Neuron (in vitro differentiated cells): ENCODE data around the gene CDRT15.
"Not testable (repeated sequence)": the region's sequence is repeated elsewhere in the genome, so short reads cannot be mapped to it uniquely, and the experiment has no call there.

Source experiments
- H2AFZ ChIP-seq: one replicate; pipeline ENCODE4 v1.6.1; 2013; ENCODE audit warnings: low read depth, mild to moderate bottlenecking, inconsistent platforms, low read length, moderate library complexity
- H3K27me3 ChIP-seq: one replicate; pipeline ENCODE4 v1.6.1; 2013; ENCODE audit warnings: low read length; ENCODE audit not compliant: insufficient read depth
- H3K36me3 ChIP-seq: one replicate; pipeline ENCODE4 v1.6.1; 2013; ENCODE audit warnings: low read length; ENCODE audit not compliant: insufficient read depth
- H3K4me1 ChIP-seq: one replicate; pipeline ENCODE4 v1.6.1; 2013; ENCODE audit warnings: low read length; ENCODE audit not compliant: insufficient read depth
- H3K4me3 ChIP-seq: 2 replicates; pipeline ENCODE4 v1.5.1; 2013; ENCODE audit warnings: mild to moderate bottlenecking, low read length, moderate library complexity
- H3K9me3 ChIP-seq: one replicate; pipeline ENCODE4 v1.6.1; 2013; ENCODE audit warnings: low read length

Gene CDRT15

GRCh38 chr17:14236762-14237161 is at the start of gene CDRT15:
Gene CDRT15, minus strand, starts transcription at chr17:14236862. Its CDS starts 29 bp downstream, at chr17:14236833.
- not testable (repeated sequence) for H2AFZ ChIP-seq, H3K9me3 ChIP-seq, H3K36me3 ChIP-seq, H3K27me3 ChIP-seq, H3K4me1 ChIP-seq, H3K4me3 ChIP-seq

- H3K36me3 ChIP-seq, result no peaks in the 10 kb centered on the region
- H3K4me3 ChIP-seq, result no peak overlapping the region
- no peaks in the 10 kb centered on the region for H3K27me3 ChIP-seq
- H3K4me1 ChIP-seq, result no peaks in the 10 kb centered on the region
- H2AFZ ChIP-seq, result no peak overlapping the region
- peaks cover 3% of the 10 kb centered on the region for H3K9me3 ChIP-seq
Measured at GRCh38 chr17:14282726-14283125, 46.1 kb upstream of the CDRT15 start.

GRCh38 chr17:14281530-14281929 is 44.9 kb upstream of the CDRT15 start:
- Histone ChIP-seq H3K36me3 (no peaks in the 10 kb centered on the region), H3K9me3 (peaks cover 3% of the 10 kb centered on the region)

GRCh38 chr17:14276535-14277250 is 40.0 kb upstream of the CDRT15 start:
- no peak overlapping the region for H3K4me3 ChIP-seq

More at GRCh38 chr17:14281530-14281929, 44.9 kb upstream of the CDRT15 start:
- Histone ChIP-seq H3K27me3 (no peaks in the 10 kb centered on the region), H3K4me3 (no peak overlapping the region), H2AFZ (no peak overlapping the region), H3K4me1 (no peaks in the 10 kb centered on the region)

GRCh38 chr17:14270508-14270907 is 33.8 kb upstream of the CDRT15 start:
- Histone ChIP-seq H2AFZ (no peak overlapping the region), H3K4me1 (no peaks in the 10 kb centered on the region), H3K4me3 (no peak overlapping the region), H3K36me3 (no peaks in the 10 kb centered on the region), H3K27me3 (no peaks in the 10 kb centered on the region), H3K9me3 (no peaks in the 10 kb centered on the region)

More at GRCh38 chr17:14276535-14277250, 40.0 kb upstream of the CDRT15 start:
- H2AFZ ChIP-seq, result no peak overlapping the region
- H3K4me1 ChIP-seq, result no peaks in the 10 kb centered on the region
- no peaks in the 10 kb centered on the region for H3K9me3 ChIP-seq
- H3K27me3 ChIP-seq, result no peaks in the 10 kb centered on the region
- no peaks in the 10 kb centered on the region for H3K36me3 ChIP-seq

- Histone ChIP-seq H2AFZ (no peak overlapping the region), H3K36me3 (no peaks in the 10 kb centered on the region), H3K4me1 (no peaks in the 10 kb centered on the region), H3K27me3 (no peaks in the 10 kb centered on the region), H3K9me3 (no peaks in the 10 kb centered on the region), H3K4me3 (no peak overlapping the region)
Measured at GRCh38 chr17:14269473-14269872, 32.8 kb upstream of the CDRT15 start.

- Histone ChIP-seq H3K4me1 (no peaks in the 10 kb centered on the region), H2AFZ (no peak overlapping the region), H3K4me3 (no peak overlapping the region)
Measured at GRCh38 chr17:14268264-14268663, 31.6 kb upstream of the CDRT15 start.

GRCh38 chr17:14261406-14261805 is 24.7 kb upstream of the CDRT15 start:
- H3K27me3 ChIP-seq, result no peaks in the 10 kb centered on the region
- peaks cover 2% of the 10 kb centered on the region for H3K9me3 ChIP-seq
- no peaks in the 10 kb centered on the region for H3K4me1 ChIP-seq

More at GRCh38 chr17:14268264-14268663, 31.6 kb upstream of the CDRT15 start:
- H3K9me3 ChIP-seq, result no peaks in the 10 kb centered on the region
- H3K36me3 ChIP-seq, result no peaks in the 10 kb centered on the region
- H3K27me3 ChIP-seq, result no peaks in the 10 kb centered on the region

GRCh38 chr17:14245629-14246028 is 9.0 kb upstream of the CDRT15 start:
- Histone ChIP-seq H2AFZ (no peak overlapping the region), H3K4me1 (peaks cover 2% of the 10 kb centered on the region), H3K4me3 (no peak overlapping the region), H3K36me3 (no peaks in the 10 kb centered on the region), H3K27me3 (no peaks in the 10 kb centered on the region), H3K9me3 (no peaks in the 10 kb centered on the region)

More at GRCh38 chr17:14261406-14261805, 24.7 kb upstream of the CDRT15 start:
- Histone ChIP-seq H2AFZ (no peak overlapping the region), H3K36me3 (no peaks in the 10 kb centered on the region), H3K4me3 (no peak overlapping the region)

- H3K27me3 ChIP-seq, result no peaks in the 10 kb centered on the region
- H3K4me3 ChIP-seq, result no peak overlapping the region
- peak overlapping the region; percentile 43 for H2AFZ ChIP-seq
- no peaks in the 10 kb centered on the region for H3K9me3 ChIP-seq
- H3K36me3 ChIP-seq, result no peaks in the 10 kb centered on the region
- H3K4me1 ChIP-seq, result peaks cover 2% of the 10 kb centered on the region
Measured at GRCh38 chr17:14245002-14245401, 8.3 kb upstream of the CDRT15 start.

GRCh38 chr17:14239271-14239670 is 2.6 kb upstream of the CDRT15 start:
- not testable (repeated sequence) for H3K4me1 ChIP-seq, H3K27me3 ChIP-seq, H3K36me3 ChIP-seq, H2AFZ ChIP-seq, H3K4me3 ChIP-seq, H3K9me3 ChIP-seq

GRCh38 chr17:14236032-14236431 is 630 bp downstream of the CDRT15 start:
- not testable (repeated sequence) for H3K9me3 ChIP-seq, H3K4me3 ChIP-seq, H3K36me3 ChIP-seq, H3K4me1 ChIP-seq, H2AFZ ChIP-seq, H3K27me3 ChIP-seq

- not testable (repeated sequence) for H3K4me1 ChIP-seq, H3K27me3 ChIP-seq, H3K9me3 ChIP-seq, H3K4me3 ChIP-seq, H3K36me3 ChIP-seq, H2AFZ ChIP-seq
Measured at GRCh38 chr17:14235047-14235446, 1.6 kb downstream of the CDRT15 start.

- not testable (repeated sequence) for H2AFZ ChIP-seq, H3K36me3 ChIP-seq, H3K9me3 ChIP-seq, H3K4me3 ChIP-seq, H3K27me3 ChIP-seq, H3K4me1 ChIP-seq
Measured at GRCh38 chr17:14231187-14231586, 5.5 kb downstream of the CDRT15 start.
